HG03575 (cell line): ENCODE measurements around the gene DCDC1.

Experiments used
- ATAC-seq: cut with Tn5 transposase; IDR thresholded peaks from one replicate; pipeline ENCODE4 v1.9.1; 2021; ENCODE audit not compliant: unreplicated experiment, insufficient number of reproducible peaks, low FRiP score; ENCODE audit errors: extremely low read depth

The DCDC1 gene

GRCh38 chr11:31240340-31240904, 129.1 kb downstream of the DCDC1 start:
- ATAC-seq: no peak

DNA sequence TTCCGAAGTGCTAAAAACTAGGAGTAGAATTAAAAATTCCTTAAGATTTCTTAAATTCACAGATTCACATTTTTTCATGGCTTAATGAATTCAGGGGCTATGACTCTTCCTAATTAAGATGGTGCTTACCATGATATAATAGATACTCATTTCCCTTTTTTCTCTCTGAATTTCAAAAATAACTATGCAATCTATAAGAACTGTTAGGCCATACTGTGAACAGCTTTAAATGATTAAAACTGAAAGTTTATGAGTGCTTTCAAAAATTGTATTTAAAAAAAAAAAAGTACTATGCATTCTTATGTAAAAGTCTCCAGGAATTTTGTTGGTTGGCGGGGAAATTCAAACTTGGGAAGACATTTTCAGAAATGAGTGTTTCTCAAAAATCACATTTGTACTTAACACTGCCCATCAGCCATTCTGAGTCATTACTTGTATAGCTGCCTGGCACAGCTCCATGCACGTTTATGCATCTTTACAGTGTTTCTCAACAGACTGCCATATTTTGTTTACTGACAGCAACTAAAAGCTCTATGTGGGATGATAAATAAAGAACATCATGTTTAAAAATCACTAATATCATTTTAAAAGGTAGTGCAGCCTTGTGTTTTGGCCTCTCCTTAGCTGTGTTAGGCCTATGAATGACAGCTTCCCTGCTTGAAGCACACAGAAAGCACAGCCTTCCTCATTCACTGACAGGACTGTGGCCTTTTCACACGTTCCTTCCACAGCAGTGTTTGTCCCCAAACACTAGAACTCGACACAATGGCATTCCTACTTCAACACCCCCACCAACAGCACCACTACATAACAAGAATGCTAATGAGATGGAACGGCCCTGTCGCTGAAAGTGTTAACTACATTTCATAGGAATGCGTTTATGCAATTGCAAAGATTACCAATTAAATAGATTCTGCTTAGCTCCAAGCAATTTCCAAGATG, 131.4 kb downstream of the DCDC1 start:
- ATAC-seq: no peak

- ATAC-seq: no peak
These were observed 133.4 kb downstream of the DCDC1 start for GRCh38 chr11:31236143-31236542.

GRCh38 chr11:31233425-31233824, 136.1 kb downstream of the DCDC1 start:
- ATAC-seq: no peak

DNA sequence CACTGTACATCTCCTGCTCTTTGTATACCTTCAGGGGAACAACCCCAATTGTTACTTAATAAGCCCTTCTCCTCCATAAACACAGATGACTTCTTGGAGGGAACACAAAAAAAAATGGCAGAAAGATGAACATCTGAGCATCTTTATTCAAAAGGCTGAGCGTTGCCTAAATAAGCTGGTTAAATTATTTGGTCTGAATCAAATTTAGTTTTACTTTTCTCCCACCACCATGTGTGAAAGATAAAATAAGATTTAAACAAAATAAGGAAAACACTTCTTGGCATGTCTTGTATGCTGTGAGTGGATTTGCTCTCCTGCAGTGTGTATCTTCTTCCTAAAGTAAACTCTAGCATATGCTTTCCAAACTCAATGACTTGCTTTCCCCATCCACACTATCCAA, 137.9 kb downstream of the DCDC1 start:
- no peak for ATAC-seq

GRCh38 chr11:31218847-31219246, 150.7 kb downstream of the DCDC1 start:
- no peak for ATAC-seq

DNA sequence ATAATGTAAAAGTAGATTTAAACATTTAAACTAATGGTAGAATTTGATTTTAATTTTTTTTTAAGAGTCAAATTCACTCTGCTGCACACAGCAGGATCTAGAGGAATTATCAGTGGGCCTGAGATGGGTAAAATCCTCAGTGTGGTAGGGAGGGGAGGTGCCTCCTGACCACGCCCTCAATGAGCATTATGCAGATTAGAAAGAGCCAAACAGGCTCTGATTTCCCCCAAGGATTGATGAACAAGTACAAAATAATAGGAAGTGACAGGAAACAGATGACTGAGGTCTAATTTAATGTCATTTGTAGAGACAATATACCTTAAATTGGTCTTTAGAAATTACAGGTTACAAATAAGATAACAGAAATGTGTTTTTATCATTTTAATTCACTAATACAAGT, 155.2 kb downstream of the DCDC1 start:
- ATAC-seq: no peak

DNA sequence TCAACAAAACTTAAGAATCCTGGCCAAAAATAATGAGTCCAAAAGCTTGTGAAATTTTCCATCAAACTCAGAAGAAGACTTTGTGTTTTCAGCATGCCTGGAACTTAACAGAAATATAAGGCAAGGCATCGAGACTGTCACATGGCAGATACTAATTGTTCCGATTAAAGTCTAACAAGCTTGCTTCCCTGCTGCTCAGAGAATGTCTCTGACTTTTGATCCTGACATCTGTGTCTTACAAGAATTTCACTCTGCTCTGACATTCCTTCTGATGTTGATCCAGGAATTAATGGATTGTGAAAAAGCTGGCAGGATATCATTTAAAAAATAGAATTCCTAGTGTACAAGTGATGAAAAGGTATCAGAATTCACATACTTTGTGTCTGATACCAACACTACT, 170.2 kb downstream of the DCDC1 start:
- no peak for ATAC-seq

DNA sequence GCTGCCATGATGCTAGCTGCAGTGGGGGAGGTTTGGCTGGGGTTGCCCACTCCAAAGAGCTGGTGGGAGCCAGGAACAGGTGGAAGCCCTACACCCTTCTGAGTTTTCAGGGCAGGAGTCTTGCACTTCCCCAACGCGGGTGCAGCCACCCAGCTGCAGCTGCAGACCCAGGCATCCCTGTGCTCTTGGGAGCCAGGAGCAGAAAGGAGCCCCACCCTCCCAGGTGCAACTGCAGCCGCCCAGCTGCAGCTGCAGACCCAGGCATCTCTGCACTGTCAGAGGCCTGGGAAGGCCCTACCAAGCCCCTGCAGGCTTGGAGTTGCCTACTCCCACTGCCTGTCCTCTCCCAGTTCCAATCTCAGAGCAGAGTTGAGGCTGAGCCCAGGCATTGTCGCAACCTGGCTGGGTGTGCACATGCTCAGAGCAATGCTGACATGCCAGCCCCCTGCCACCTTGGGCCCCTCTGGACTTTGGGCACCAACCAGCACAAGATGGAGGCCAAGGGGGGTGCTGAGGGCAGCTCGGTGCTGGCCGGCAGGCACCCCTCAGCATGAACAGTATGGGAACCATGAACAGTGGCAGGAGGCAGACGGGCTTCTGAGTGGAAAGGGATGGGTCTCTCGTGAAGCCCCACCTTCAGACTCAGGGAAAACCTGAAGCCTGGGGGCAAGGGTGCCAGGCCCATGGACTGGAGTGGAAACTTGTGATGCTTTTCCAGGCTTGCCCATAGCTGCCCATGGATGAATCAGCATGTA, 195.4 kb downstream of the DCDC1 start:
- ATAC-seq: no peak

DNA sequence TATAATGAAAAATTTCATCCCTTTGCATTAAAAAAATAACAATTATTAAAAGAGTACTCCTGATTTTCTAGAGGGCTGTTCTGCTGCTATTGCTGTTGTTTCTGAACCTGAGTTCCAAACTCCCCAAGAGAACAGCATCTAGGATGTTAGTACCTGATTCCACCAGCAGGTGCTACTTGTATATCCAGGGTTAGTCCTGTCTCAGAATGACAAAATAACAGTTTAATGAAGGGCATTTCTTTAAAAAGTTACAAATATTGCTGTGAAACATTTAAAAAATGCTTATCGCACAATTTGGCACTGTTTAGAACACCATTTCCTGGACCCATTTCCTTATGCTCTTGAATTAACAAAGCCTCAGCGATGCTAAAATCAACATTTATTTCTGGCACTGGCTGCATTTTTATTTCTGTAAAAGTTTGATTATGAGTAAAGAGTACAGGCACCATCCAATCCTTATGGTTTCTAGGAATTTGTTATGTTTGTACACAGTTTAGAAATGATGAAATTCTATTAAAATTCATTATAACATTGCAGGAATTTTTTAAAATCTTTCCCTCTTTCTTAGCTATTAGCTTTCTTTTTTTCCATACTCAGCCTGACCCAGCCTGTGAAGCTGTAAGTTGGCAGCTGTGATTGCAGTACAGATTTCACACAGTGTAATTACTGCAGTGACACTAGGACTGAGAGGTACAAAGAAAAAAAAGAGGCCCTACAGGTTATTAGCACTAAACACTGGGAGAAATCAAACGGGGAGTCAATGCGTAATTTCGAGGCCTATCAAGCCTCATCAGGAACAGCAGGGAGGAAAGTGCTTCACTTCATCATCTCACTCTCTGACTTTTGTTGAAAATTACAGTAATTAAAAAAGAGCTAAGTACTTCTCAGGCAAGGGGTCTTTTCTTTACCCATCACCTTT, 208.8 kb downstream of the DCDC1 start:
- no peak for ATAC-seq

- ATAC-seq: no peak
These were observed 218.7 kb downstream of the DCDC1 start for GRCh38 chr11:31150841-31151240.

DNA sequence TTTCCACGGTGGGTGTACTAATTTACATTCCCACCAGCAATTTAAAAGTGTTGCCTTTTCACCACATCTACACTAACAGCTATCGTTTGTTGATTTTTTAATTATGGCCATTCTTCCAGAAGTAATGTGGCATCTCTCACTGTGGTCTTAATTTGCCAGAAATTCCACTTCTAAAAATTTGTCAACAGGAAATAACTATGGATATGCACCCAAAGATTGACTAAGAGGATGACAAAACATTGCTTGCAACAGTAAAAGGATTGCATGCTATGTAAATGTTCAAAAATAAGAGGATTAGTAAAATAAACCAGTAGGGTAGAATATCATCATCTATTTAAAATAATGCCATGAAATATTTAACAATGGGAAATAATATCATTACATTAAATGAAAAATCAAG, 219.5 kb downstream of the DCDC1 start:
- ATAC-seq: no peak

GRCh38 chr11:31141789-31142188, 227.8 kb downstream of the DCDC1 start:
- ATAC-seq: no peak

GRCh38 chr11:31139479-31139878, 230.1 kb downstream of the DCDC1 start:
- no peak for ATAC-seq

GRCh38 chr11:31132531-31133421, 236.8 kb downstream of the DCDC1 start:
- ATAC-seq: no peak

DNA sequence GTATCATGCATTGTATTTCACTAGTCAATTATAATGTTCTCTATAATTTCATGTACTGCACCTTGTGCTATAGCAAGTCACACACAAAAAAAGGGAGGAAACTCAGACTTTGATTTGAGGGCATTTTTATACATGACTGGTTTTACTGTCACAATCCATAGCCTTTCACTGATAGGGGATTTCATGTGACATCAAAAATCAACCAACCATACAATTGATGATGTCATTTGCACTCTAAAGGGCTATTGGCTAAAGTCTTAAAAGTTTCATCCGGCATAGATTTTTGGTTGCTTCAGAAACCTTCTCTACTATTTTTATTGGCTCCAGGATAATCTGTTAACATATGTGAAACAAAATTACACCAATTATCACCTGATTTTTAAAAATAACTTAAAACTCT, 237.8 kb downstream of the DCDC1 start:
- ATAC-seq: no peak

DNA sequence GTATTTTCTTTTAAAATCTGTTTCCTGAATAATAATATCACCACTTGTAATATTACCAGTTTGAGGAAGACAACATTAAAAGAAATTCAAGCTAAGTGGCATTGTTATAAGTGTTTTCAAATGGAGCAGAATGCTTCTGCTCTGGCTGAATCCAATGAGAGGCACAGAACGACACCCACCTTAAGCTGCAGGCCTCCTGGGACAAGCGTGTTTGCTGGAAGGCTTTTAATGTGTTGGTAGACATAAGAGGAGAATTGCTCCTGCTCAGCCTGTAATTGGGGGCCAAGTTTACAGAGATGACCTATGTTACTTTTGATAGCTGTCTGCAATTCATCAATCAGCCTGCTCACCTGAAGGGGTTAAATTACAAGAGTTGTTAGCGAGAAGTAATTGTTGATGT, 242.2 kb downstream of the DCDC1 start:
- ATAC-seq: no peak

DNA sequence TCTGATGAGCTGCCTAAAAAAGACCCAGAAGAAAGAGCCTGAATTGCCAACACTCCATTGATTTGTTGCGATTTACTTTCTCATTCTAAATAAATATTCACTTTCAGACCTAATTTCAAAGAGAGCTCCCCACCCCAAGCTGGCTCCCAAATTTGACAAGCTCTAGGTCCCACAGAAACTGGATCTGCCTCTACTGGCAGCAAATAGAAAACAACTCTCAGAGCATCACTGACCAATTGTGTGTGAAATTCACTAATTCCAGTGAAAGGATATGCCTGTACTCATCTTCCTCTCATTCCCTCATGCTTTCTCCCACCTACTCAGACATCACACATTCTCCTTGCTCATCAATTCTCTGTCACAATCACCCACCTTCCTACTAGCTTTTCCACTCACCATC, 249.1 kb downstream of the DCDC1 start:
- ATAC-seq: no peak
